ENCODE data around the gene METTL17.

DNA sequence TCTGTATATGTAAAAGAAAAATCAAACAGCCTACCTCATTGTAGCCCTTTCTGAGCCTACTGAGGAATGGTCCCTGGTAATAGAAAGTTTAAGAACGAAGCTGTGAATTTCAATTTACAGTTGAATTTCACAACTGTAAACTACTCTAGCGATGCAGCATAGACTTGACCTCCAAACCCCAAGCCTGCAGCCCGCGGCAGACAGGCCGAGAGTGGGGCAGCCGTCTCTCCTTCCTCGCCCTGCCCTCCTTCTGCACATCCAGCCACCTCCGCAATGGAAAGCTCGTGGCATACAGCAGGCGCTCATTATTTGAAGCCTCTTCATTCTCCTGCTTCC is 19.2 kb upstream of the METTL17 start:
- no peak for TF ChIP-seq POLR2A (IDR thresholded peaks at IDR 0.05; ENCODE audit: low read depth, low read length)
- no peak for TF ChIP-seq POLR2AphosphoS5 (IDR thresholded peaks at IDR 0.05; ENCODE audit: low read depth, low read length)
